MCF 10A (cell line): ENCODE results near the gene SRSF5. TPM values are rescaled to one million over a fixed set of nuclear protein-coding genes. Genes with fewer than 3 reads are reported as not detected.

Experiments
- BruUV-seq: library from RNA; stranded (reverse); fragments of 400-500 nt; replicated peaks from 2 replicates; lab custom pipeline; 2021; lab: Mats Ljungman, UMichigan
- CTCF ChIA-PET: fragments of 300-600 bp; sonication (Branson Sonifier 250); formaldehyde crosslinking; extraction: SDS; loops from one replicate; lab custom pipeline; 2021; ENCODE audit warnings: antibody characterized with exemption, inconsistent platforms; lab: Yijun Ruan, JAX
- POLR2A ChIA-PET: fragments of 300-600, 350-650 bp; sonication (Branson Sonifier 250); formaldehyde crosslinking; extraction: SDS; loops from one replicate; lab custom pipeline; 2020; ENCODE audit warnings: antibody characterized with exemption, inconsistent platforms; lab: Yijun Ruan, JAX
- DNase-seq: peaks from one replicate; pipeline ENCODE4 v3.0.0-alpha.2; 2018; ENCODE audit not compliant: unreplicated experiment
- H3K27ac Mint-ChIP-seq: one replicate; pipeline ENCODE4 v1.8.0; 2022; ENCODE audit warnings: mild to moderate bottlenecking, low read depth, mixed read lengths; ENCODE audit not compliant: unreplicated experiment
- H3K27me3 Mint-ChIP-seq: one replicate; pipeline ENCODE4 v1.8.0; 2022; ENCODE audit warnings: mixed read lengths; ENCODE audit not compliant: insufficient read depth, unreplicated experiment
- H3K36me3 Mint-ChIP-seq: one replicate; pipeline ENCODE4 v1.8.0; 2022; ENCODE audit warnings: mild to moderate bottlenecking, moderate library complexity, mixed read lengths; ENCODE audit not compliant: insufficient read depth, unreplicated experiment
- H3K4me1 Mint-ChIP-seq: one replicate; pipeline ENCODE4 v1.8.0; 2022; ENCODE audit warnings: mixed read lengths; ENCODE audit not compliant: insufficient read depth, unreplicated experiment
- H3K4me3 Mint-ChIP-seq: one replicate; pipeline ENCODE4 v1.8.0; 2022; ENCODE audit warnings: mild to moderate bottlenecking, moderate library complexity, mixed read lengths; ENCODE audit not compliant: unreplicated experiment
- H3K9me3 Mint-ChIP-seq: one replicate; pipeline ENCODE4 v1.8.0; 2022; ENCODE audit warnings: mixed read lengths; ENCODE audit not compliant: unreplicated experiment
- intact Hi-C: fragments of 100-400 bp; cut with micrococcal nuclease; formaldehyde crosslinking; loops from 2 replicates; pipeline ENCODE4 v1.14.1; 2022
- total RNA-seq: library from RNA; stranded (reverse); gene quantifications from 2 replicates; pipeline ENCODE4 v1.2.3, GENCODE V29; 2022
- TF ChIP-seq, protein P1 (sequence below): fragments of 200-600 bp; IDR thresholded peaks from one replicate; pipeline ENCODE4 v1.8.0; 2022; ENCODE audit warnings: antibody characterized with exemption, mild to moderate bottlenecking; ENCODE audit not compliant: unreplicated experiment

Gene SRSF5
- total RNA-seq, 1 experiment from 2014 or later: 281 TPM

DNA sequence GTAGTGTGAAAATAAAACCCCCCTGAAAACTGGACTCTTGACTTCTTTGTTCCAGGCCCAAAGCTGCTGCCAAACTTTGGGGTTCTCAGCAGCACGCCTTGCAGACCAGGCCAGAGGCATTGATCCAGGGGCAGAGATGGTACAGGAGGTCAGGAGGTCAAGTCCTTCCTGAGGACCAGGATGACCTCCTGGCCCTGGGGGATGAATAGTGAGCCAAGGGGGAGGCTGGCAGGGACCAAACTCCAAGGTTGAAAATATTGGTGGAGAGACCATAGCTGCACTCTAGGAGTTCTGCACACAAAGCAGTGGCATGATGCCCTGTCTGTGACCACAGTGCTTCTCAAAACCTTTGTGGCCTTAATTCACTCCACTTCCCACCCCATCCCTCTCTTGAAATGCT lies 18.0 kb downstream of the SRSF5 start:
- no TSS peak for BruUV-seq
- no peaks in the 10 kb centered on the region for H3K27me3 Mint-ChIP-seq
- TF ChIP-seq, protein P1, sequence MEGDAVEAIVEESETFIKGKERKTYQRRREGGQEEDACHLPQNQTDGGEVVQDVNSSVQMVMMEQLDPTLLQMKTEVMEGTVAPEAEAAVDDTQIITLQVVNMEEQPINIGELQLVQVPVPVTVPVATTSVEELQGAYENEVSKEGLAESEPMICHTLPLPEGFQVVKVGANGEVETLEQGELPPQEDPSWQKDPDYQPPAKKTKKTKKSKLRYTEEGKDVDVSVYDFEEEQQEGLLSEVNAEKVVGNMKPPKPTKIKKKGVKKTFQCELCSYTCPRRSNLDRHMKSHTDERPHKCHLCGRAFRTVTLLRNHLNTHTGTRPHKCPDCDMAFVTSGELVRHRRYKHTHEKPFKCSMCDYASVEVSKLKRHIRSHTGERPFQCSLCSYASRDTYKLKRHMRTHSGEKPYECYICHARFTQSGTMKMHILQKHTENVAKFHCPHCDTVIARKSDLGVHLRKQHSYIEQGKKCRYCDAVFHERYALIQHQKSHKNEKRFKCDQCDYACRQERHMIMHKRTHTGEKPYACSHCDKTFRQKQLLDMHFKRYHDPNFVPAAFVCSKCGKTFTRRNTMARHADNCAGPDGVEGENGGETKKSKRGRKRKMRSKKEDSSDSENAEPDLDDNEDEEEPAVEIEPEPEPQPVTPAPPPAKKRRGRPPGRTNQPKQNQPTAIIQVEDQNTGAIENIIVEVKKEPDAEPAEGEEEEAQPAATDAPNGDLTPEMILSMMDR: no peak
- H3K27ac Mint-ChIP-seq: no peak overlapping the region
- H3K36me3 Mint-ChIP-seq: peaks cover 6% of the 10 kb centered on the region
- H3K4me1 Mint-ChIP-seq: no peaks in the 10 kb centered on the region
- no peak for DNase-seq
- CTCF ChIA-PET: interaction anchor here (0.6 to 0.7 kb wide), 3 partner anchors 35 to 1318 kb away, joined by 3 to 5 read pairs (median 3); no protein-coding TSS in a partner anchor
- intact Hi-C loops: no loop called here
- POLR2A ChIA-PET: no interaction called here
- no peaks in the 10 kb centered on the region for H3K9me3 Mint-ChIP-seq
- no peak overlapping the region for H3K4me3 Mint-ChIP-seq

DNA sequence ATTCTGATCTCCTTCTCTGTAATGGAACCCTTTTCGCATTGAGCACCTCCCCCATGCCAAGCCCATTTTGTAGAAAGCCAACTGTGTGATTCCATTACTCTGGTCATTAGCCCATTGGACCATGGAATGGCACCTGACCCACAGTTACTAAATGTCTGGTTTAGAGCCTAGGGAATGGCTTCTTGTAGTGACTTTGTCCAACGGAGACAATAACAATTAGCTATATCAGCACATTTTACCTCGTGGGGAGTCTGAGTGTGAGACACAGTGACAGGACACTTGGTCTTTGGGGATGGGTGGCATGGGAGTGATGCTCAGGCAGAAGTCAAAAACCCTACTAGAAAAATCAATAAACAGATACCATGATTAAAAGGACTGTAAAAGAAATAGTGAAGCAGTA lies 19.7 kb downstream of the SRSF5 start:
- Mint-ChIP-seq H3K36me3 (no peaks in the 10 kb centered on the region), H3K27ac (no peak overlapping the region), H3K4me1 (no peaks in the 10 kb centered on the region), H3K27me3 (no peaks in the 10 kb centered on the region), H3K4me3 (no peak overlapping the region), H3K9me3 (no peaks in the 10 kb centered on the region)
- TF ChIP-seq, protein P1: no peak
- intact Hi-C loops: no loop called here
- no TSS peak for BruUV-seq
- CTCF ChIA-PET: interaction anchor here (0.6 to 0.7 kb wide), 5 partner anchors 13 to 1455 kb away, joined by 3 read pairs; no protein-coding TSS in a partner anchor
- no peak for DNase-seq
- POLR2A ChIA-PET: interaction anchor here (1.4 kb wide), 1 partner anchor 15 kb away, joined by 3 read pairs; no protein-coding TSS in a partner anchor

DNA sequence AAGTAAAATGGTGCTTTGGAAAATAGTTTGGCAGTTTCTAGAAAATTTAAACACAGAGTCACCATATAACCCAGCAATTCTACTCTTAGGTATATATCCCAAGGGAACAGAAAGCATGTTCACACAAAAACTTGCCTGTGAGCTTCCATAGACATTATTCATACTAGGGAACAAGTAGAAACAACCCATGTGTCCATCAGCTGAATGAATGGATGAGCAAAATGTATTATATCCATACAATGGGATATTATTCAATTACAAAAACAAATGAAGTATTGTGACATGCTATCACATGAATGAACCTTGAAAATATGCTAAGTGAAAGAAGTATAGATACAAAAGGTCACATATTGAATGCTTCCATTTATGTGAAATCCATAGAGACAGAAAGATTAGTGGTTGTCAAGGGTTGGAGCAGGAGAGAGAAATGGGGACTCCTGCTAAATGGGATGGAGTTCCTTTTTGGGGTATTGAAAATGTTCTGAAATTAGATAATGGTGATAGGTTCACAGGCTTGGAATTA lies 22.2 kb downstream of the SRSF5 start:
- H3K36me3 Mint-ChIP-seq: no peaks in the 10 kb centered on the region
- H3K4me3 Mint-ChIP-seq: no peak overlapping the region
- H3K9me3 Mint-ChIP-seq: no peaks in the 10 kb centered on the region
- no TSS peak for BruUV-seq
- intact Hi-C loops: no loop called here
- CTCF ChIA-PET: no interaction called here
- no peak overlapping the region for H3K27ac Mint-ChIP-seq
- H3K4me1 Mint-ChIP-seq: no peaks in the 10 kb centered on the region
- POLR2A ChIA-PET: no interaction called here
- TF ChIP-seq, protein P1: no peak
- H3K27me3 Mint-ChIP-seq: no peaks in the 10 kb centered on the region
- no peak for DNase-seq

DNA sequence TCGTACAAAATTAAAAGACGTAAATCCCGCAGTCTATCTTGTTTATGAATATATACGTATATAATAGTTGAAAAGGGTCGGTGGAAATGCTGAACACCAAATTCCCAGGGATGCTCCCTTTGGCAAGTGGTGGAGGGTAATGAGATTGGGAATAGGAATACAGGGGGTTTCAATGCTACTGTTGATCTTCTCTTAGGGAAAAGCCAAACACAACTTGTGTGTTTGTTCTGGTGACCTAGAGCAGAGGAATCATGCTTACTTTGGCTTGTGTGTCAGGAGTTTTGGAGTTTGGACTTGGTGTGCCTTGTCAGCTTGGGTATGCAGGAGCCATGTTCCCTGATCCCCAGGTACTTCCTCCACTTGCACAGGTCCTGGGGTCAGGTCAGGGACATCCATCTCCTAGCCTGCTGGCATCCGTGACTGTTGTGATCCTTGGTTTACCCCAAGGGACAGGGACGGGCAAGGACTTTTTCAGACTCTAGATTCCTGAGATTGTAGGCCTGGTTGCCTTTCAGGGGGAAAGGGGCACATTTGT lies 26.0 kb downstream of the SRSF5 start:
- H3K9me3 Mint-ChIP-seq: no peaks in the 10 kb centered on the region
- DNase-seq: no peak
- intact Hi-C loops: no loop called here
- no TSS peak for BruUV-seq
- H3K36me3 Mint-ChIP-seq: no peaks in the 10 kb centered on the region
- H3K4me1 Mint-ChIP-seq: no peaks in the 10 kb centered on the region
- H3K27ac Mint-ChIP-seq: no peak overlapping the region
- no peaks in the 10 kb centered on the region for H3K27me3 Mint-ChIP-seq
- no peak overlapping the region for H3K4me3 Mint-ChIP-seq
- ChIA-PET CTCF (no interaction called here), POLR2A (no interaction called here)
- TF ChIP-seq, protein P1: no peak
